ENCODE measurements around the gene RXRG. TPM values are rescaled to one million over a fixed set of nuclear protein-coding genes. Genes with fewer than 3 reads are reported as not detected.

The RXRG gene
- polyA plus RNA-seq, 3 donors, result 1.4 to 3.2 (median 2.0) TPM

GRCh38 chr1:165414620-165415019, 30.3 kb downstream of the RXRG start:
- no peak for DNase-seq

- DNase-seq, result peak; percentile 7
Measured at GRCh38 chr1:165411396-165411795, 33.5 kb downstream of the RXRG start.

- no peak for DNase-seq
Measured at GRCh38 chr1:165409657-165410358, 35.1 kb downstream of the RXRG start.

- peak; percentile 8 for DNase-seq
Measured at GRCh38 chr1:165408518-165408917, 36.4 kb downstream of the RXRG start.

- no peak for DNase-seq
Measured at GRCh38 chr1:165407398-165407797, 37.5 kb downstream of the RXRG start.

GRCh38 chr1:165403835-165404482, 41.0 kb downstream of the RXRG start:
- no peak for DNase-seq

GRCh38 chr1:165402517-165403111, 42.3 kb downstream of the RXRG start:
- no peak for DNase-seq

- DNase-seq, result no peak
Measured at GRCh38 chr1:165397944-165398343, 47.0 kb downstream of the RXRG start.

- no peak for DNase-seq
Measured at GRCh38 chr1:165395901-165396300, 49.0 kb downstream of the RXRG start.

- no peak for DNase-seq
Measured at GRCh38 chr1:165395478-165395877, 49.4 kb downstream of the RXRG start.

GRCh38 chr1:165392634-165393571, 52.0 kb downstream of the RXRG start:
- DNase-seq, result peak; percentile 70

GRCh38 chr1:165389609-165390008, 55.3 kb downstream of the RXRG start:
- no peak for DNase-seq

- DNase-seq, result no peak
Measured at GRCh38 chr1:165387961-165388360, 57.0 kb downstream of the RXRG start.

- no peak for DNase-seq
Measured at GRCh38 chr1:165387505-165387904, 57.4 kb downstream of the RXRG start.

GRCh38 chr1:165383599-165384405, 61.1 kb downstream of the RXRG start:
- no peak for DNase-seq

- no peak for DNase-seq
Measured at GRCh38 chr1:165383067-165383466, 61.9 kb downstream of the RXRG start.

GRCh38 chr1:165381745-165382505, 63.0 kb downstream of the RXRG start:
- no peak for DNase-seq

GRCh38 chr1:165376811-165377311, 68.1 kb downstream of the RXRG start:
- DNase-seq, result no peak

- peak; percentile 73 for DNase-seq
Measured at GRCh38 chr1:165376041-165376810, 68.7 kb downstream of the RXRG start.

Data from renal pelvis (tissue), 4 donors.